NCI-H128 (cell line): ENCODE measurements around the gene IGF1R.

Experiments used
- DNase-seq: peaks from one replicate; lab custom pipeline; 2025; ENCODE audit not compliant: unreplicated experiment; lab: John Stamatoyannopoulos, UW

The IGF1R gene

DNA sequence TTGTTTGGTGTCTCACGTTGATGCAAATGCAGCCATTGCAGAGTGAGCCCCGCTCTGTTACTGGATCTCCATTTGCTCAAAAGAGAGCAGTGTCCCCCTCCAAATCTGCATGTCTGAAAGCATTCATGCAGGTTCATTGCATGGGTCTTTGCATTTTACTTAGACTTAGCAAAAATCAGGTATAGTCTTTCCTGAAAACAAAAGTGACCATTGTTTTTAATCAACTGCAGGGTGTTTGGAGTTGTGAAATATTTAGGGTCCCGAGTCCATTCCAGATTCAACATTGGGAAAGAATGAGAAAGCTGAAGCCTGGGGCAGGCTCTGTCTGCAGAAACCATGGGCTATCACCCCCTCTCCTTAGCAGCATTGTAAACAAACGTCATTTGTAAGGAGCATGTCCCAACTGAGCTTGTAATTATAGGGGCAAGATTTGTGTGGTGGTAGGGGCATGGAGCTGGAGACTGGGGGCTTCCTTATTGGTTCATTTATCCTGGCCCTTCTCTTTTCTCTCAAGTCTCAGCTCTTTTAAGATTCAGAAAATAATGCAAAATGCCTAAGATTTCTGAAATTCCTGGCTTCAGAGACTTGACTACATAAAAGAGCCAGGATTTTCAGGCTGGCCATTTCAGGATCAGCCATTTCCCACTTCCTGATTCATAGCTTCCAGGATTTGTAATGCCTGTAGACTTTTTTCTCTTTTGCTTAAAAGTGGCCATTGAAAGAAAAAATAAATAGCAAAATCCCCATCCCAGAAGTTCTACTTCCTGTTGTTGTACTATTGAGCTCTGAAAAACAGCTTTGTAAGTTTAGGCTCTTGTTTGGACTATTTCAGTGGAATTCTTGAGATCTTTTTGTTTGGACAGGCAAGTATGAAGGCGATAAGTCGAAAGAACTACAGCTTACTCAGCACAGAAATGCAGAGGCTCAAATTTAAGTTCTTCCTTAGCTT, 23.0 kb downstream of the IGF1R start:
- DNase-seq, result no peak

DNA sequence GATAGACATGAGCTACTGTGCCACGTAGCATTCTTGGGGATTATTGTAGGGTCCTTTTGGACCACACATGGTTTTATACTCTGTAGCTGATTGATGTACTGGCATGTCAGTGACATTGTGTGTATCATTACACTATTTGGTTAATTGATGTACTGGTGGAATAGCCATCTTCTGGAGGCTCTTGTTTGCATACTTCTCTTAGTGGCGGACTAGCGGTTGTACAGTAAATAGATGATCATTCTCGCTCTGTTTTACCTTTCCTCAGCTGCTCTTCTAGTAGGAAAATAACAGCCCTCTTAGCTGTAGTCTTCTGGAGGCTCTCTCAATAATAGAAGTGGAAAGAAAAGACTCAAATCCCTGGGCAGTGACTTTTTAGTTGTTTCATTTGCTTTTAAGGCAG, 24.8 kb downstream of the IGF1R start:
- no peak for DNase-seq

DNA sequence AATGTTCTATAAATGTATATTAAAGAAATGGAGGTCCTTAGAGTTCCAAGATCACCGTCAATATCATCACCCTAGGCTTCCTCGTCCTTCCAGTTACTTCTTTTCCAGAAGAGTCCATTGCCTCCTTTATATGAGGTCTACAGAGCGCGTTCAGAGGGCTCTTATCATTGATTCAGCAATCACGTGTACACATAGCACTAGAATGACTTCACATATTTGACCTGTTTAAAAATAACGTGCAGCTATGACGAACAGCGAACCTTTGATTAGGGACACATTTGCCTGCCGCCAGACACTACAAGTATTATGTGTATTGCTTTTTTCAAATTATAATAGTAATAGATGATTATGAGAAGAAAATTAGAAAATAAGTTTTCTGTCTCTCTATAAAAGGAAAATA, 26.0 kb downstream of the IGF1R start:
- DNase-seq, result no peak

DNA sequence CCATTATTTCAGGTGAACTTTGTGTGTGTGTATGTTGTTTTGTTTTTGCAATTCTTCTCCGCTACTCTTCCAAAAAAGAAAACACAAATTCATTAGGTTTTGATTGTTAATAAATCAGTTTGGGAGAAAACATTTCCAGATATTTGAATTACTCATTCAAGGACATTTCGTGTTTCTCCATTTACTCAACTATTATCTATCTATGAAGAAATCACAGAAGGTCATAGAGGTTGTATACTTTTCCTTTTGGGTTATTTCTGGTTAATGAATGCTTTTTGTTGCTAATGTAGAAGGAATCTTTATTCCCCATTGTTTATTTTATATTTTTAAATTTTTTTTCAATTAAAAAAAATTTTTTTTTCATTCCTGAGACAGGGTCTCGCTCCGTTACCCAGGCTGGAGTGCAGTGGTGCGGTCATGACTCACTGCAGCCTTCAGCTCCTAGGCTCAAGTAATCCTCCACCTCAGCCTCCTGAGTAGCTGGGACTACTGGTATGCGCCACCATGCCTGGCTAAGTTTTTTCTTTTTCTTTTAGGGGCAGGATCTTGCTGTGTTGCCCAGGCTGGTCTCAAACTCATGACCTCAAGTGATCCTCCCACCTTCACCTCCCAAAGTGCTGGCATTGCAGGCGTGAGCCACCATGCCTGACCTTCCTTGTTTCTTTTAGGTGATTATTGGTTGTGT, 28.4 kb downstream of the IGF1R start:
- no peak for DNase-seq

DNA sequence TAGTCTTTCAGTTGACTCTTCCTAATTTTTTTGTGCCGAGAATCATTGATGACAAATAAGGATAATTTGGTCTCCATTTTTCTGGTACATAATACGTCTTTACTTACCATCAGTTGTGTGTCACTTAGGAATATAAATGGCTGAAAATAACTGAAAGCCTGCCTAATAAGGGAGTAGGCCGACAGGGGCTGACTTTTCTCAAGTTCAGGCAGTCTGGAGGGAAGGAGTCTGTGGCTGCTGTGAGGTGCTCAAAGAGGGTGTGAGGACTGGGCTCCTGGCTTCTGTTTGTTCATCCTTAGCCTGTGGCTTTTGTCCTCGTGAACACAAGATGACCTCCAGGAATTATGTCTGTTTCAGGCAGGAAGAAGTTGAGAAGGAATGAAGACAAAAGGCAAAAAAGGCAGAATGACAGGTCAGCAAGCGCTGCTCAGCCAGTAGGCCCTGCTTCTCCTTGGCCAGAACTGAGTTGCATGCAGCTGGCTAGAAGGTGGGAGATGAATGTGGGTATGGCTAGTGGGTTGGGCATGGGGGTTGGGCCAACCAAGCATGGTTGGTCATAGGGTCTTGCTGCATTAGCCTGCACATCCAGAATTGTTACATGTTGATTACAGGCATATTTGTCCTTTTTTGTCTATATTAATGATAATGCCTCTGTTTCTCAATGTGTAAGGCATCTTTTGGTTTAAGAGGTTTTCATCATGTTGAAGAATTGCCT, 29.2 kb downstream of the IGF1R start:
- DNase-seq, result no peak

DNA sequence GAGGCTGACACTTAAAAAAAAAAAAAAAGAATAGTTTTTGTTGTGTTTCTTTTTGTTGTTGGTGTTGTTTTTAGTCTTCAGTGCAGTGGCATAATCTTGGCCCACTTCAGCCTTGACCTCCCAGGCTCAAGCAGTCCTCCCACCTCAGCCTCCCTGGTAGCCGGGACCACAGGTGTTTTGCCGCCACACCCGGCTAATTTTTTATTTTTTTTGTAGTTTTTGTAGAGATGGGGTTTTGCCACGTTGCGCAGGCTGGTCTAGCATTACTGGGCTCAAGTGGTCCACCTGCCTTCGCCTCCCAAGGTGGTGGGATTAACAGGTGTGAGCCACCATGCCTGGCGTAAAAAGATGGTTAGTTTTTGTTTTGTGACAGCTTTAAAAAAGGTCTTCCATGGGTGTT, 30.1 kb downstream of the IGF1R start:
- no peak for DNase-seq

DNA sequence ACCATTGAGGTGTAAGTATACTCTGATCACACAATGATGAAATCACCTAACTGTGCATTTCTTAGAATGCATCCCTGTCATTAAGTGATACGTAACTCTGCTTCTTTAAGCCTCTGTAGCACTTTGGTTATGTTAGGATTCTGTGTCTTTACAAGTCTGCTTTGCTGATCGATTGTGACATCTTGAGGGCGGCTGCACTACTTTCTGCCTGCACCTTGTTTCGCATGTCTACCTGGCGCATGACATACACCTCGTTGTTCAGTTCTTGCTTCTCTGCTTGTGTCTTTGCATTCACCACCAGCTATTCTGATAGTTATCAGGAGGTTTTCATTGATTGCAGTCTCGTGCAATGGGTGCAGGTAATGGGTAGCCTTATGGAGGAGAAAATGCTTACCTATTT, 32.7 kb downstream of the IGF1R start:
- DNase-seq, result no peak

DNA sequence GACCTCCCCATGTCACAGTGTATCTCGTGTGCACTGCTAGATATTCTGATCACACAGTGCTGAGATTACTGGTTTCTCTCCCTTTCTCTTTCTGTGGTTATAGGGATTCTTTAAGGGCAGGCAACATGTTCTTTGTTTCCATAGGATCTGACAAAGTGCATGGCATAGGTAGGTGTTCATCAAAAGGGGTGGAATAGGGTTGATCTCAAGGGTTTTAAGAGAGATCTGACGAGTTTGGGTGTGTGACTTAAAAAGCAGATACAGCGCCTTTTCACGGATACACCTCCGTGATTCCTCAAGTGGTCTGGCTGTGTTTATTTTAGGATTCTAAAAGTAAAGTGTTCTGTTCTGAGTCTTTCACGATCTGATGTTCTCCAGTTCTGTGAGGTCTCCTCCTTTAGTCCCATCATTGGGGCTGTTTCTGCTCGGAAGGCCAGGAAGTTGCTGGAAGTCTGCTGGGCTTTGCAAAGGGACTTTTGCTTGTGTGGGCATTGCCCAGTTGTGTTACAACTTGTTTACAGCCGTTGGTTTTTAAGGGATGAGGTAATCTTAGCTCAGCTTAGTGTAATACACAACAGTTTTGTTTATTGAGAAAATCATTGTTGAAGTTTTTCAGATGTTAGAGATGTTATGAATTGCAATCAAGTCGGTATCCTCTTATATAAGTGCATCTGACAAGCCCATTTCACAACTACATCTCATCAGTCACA, 34.8 kb downstream of the IGF1R start:
- no peak for DNase-seq

DNA sequence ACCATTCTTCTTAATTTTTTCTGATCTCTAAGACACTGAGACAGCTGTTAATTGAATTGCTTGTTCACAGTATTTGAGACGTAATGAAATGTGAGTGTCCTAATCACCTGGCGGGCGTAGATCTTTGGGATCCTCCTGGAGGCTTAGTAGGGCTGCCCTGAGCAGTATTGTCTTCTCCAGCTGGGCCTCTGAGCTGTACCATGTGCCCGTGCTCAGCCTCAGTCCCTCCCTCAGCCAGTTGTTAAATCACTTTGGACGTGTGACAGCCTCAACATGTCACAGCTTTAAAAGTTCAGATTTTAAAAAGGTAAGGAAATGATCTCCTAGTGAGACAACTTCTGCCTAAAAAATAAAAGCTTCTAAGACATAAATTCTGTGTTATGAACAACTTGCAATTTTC, 35.5 kb downstream of the IGF1R start:
- DNase-seq, result no peak

DNA sequence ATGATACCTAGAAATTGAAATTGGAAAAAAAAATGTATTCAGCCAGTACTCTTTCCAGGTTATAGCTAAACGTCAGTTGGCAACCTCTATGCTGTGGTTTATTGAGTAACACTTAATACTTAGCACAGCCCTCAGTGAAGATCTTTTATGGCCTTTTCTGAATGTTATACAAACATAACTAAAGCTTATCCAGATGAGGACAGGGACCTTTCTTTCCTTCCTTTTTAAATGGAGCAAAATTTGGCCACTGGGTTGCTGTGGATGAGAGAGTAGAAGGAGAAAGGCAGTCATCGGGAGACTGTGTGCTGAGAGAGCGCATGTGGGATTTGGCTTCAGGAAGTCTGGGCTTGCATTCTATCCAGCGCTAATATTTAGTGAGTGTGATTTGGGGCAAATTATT, 36.1 kb downstream of the IGF1R start:
- DNase-seq, result no peak

DNA sequence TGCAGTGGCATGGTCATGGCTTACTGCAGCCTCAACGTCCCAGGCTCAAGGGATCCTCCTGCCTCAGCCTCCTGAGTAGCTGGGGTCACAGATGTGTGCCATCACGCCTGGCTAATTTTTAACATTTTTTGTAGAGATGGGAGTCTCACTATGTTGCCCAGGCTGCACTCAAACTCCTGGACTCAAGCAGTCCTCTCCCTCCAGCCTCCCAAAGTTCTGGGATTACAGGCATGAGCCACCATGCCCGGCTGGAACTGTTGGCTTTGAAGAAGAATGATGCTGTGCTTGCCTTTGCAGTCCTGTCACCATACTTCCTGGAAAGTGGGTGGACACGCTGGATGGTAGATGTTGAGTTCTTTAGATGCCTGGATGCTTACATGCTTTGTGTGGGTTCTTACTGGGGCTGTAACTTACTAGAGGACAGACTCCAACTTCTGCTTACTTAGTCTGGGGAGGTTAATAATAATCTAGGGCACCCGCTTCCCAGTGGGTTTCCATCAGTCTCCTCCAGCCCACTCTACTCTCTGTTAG, 36.7 kb downstream of the IGF1R start:
- no peak for DNase-seq

DNA sequence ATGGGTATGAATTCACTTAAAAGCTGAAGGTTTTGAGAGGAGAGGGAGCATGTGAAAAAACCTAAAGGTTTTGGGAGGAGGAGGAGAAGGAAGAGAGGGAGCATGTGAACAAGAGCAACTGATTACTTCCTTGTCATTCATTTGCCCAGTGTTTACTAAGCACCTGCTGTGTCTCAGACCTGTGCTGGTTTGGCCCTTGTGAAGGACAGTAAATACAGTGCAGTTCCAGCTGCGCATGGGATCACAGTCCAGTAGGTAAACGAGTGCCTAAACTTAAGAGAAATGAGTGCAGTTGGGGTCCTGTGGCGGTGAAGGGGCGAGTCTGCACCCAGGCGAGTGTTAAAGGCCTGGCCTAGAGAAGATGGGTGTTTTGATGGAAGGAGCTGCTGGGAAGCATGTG, 38.6 kb downstream of the IGF1R start:
- DNase-seq, result no peak

DNA sequence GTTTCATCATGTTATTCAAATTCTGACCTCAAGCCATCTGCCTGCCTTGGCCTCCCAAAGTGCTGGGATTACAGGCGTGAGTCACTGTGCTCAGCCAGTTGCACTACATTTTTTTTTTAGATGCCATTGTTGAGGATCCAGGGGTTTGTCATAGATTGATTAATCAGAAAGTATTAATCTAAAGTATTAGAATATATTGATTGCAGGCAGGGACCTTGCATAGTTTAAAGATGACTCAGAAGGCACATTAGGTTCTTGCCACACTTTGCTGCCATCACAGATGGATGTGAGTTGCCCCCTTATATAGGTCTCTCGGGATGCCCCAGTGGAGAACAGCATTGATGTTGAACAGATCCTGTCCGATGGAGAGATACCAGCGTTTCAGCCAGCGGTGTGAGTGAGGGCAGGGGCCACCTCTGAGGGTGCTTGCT, 41.1 kb downstream of the IGF1R start:
- DNase-seq, result no peak

DNA sequence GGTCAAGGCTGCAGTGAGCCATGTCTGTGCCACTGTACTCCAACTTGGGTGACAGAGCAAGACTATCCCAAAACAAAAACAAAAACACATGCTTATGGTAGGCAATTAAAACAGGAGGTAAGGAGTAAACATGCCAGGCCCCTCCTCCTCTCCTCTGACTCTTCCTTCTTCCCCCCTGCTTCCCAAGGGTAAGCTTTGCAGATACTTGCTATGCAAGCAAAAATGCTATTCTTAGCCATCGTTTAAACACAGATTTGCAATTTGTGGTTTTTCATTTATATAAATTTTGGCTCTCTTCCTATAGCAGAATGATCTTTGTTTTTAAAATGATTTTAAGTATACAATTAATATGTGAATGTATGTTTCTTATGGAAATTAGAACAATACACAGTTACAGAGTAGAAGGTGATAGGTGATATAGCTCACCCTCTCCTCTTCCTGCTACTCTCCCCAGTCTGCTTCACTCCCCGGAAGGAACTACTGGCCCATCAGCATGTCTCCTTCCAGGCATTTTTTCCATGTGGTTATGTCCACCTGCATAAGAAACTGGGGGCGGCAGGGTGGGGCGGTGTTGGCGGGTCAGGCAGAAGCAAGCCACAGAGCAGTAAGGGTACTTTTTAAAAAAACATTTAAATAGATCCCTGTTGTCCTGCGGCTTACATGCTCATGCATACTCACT, 42.1 kb downstream of the IGF1R start:
- DNase-seq, result no peak

DNA sequence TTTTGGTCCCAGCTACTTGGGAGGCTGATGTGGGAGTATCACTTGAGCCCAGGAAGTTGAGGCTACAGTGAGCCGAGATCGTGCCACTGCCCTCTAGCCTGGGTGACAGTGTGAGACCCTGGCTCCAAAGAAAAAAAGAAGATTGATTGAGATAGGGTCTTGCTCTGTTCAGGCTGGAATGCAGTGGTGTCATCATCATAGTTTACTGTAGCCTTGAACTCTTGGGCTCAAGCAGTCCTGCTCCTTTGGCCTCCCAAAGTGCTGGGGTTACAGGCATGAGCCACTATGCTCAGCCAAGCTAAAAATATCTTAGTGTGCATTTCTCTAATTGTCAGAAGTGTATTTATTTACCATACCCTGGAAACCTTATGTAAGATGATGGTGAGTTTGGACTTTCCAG, 43.9 kb downstream of the IGF1R start:
- DNase-seq, result no peak

DNA sequence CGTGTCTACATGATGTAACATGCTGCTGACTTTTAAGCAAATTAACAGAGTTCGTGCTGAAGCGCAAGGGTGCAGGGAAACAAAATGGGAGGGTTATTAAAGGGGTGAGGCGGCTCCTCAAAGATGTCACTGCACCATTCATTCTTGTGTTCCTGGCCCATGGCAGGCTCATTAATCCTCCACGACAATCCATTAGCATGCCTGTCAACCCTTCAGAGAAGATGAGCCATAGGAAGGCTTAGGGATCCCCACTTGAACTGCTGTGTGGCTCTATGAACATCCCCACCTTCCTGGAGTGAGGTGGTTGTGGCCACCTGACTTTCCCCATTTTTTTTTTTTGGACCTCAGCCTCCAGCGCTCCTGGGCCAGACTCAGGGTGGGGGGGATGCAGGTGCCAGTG, 45.8 kb downstream of the IGF1R start:
- DNase-seq, result no peak

DNA sequence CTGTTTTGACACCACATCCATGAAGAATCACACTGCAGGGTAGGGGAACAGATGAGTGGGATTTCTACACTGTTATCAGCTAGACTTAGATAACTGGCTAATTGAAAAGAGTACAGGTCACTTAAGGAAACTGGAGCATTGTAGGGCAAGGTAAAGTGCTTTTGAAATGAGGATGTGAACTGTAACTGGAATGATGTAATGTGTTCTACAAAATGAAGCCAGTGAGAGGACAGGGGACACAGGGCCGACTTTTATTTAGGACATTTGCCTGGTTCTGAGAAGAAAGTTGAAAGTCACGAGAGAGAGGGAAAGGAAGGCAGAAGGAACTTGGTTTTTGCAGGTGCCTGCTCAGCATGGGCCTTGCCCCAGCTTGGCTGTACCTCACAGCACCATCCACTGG, 50.5 kb downstream of the IGF1R start:
- DNase-seq, result no peak

DNA sequence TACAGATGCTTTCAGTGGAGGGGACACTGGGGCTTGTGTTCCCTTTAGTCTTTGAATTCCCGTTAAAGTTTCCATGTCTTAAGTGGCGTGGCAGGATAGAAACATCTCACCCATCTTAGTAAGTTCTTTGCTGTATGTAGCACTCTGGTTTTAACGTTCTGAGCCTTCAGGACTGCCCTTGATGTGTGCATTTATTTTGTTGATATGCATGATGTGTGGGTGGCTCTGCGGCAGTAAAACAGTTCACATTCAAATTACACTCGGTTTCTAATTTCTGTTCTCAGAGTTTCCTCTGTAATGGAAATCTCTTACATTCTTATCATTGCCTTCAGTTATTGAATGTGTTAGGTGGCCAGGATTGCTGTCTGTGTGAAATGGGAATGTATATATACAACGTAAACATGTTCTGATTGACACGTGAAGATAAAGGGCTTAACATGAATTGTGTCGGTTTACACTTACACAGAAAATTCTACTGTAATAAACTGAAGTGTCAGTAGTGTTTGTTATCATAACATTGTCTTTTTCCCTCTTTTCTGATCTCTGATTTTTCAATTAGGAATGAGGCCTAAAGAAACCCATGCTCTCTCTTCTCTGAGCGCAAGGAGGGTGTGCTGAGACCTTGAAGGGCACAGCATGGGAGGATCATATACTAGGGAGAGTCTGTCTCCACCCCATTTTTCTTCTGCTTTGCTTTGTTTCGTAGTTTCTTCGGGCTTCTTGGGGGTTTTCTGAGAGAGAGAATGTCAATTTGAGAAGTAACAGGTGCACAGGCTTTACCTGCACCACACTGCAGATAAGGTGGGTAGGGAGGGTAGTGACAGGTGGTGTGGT, 51.5 kb downstream of the IGF1R start:
- no peak for DNase-seq

DNA sequence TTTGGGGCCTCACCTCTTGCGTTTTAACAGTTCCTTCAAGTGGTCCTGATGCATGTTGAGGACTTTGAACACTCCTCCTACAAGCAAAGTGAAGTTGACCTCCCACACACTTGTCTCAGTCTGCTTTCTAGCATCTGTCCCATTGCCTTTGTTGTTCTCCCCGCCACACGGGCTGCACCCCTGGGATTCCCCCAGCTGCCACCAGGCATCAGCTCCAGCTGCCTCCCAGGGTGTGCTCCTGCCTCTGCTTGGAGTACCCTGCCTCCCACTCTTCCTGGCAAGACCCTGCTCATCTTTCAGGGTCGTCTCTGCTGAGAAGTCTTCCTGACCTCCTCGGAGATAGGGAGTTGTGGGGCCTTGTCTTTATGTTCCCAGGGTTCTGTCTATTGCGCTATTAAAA, 52.2 kb downstream of the IGF1R start:
- DNase-seq, result no peak
